HG02981 (cell line): ENCODE results near the gene TMEM232.

Experiments
- ATAC-seq: cut with Tn5 transposase; IDR thresholded peaks from one replicate; pipeline ENCODE4 v1.9.1; 2021; ENCODE audit warnings: mild to moderate bottlenecking, moderate library complexity; ENCODE audit not compliant: unreplicated experiment

Gene TMEM232

GRCh38 chr5:110634475-110634874 is 92.0 kb downstream of the TMEM232 start:
- no peak for ATAC-seq

DNA sequence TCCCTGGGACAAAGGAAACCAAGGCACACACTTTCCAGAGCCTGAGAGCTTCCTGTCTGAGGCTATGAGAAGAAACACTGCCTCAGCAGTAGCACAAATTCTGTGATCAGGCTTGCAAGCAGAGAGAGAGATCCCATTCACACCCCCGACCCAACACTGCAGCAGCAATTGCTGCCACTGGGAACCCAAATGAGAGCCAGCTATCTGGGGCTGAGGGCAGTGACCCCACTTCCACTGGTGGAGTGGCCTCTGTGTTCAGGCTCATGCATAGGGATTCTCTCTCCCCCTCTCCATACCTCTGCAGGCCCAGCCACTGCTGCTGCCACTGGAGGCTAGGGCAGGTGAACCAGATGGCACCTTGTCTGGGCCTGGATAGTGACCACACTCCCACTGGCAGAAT is 95.2 kb downstream of the TMEM232 start:
- ATAC-seq = no peak

DNA sequence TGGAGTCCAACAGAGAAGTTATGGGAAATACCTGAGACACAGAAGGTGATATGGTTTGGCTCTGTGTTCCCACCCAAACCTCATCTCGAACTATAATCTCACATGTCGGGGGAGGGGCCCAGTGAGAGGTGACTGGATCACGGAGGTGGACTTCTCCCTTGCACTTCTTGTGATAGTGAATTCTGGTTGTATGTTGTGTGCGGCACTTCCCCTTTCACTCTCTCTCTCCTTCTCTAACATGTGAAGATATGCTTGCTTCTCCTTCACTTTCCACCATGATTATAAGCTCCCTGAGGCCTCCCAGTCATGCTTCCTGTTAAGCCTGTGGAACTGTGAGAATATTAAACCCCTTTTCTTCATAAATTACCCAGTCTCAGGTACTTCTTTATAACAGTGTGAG is 96.1 kb downstream of the TMEM232 start:
- ATAC-seq = no peak

DNA sequence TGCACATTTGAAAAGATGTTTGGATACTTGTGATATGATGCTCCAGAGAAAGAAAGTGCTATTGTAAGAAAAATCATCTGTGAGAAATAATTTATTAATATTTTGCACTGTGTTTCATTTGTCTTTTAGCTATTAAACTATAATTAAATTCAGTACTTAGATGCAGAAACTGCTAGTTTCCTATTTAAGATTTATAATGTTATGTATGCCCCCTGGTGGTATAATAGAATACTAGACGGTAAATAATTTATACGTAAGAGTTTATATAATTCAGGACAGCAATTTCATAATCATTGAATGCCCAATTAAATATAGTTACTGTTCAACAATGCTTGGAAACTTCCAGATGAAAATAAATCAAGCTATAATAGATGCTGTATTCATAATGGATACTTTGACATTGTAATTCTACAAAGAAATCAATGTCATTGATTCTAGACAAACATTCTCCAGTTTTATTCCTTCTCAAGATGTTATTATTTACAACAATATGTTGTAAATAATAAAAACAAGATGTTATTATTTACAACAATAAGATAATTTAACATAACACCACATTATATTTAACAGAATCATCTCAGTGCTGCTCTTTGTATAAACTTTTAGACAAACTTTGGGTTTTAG is 101.0 kb downstream of the TMEM232 start:
- ATAC-seq = no peak

DNA sequence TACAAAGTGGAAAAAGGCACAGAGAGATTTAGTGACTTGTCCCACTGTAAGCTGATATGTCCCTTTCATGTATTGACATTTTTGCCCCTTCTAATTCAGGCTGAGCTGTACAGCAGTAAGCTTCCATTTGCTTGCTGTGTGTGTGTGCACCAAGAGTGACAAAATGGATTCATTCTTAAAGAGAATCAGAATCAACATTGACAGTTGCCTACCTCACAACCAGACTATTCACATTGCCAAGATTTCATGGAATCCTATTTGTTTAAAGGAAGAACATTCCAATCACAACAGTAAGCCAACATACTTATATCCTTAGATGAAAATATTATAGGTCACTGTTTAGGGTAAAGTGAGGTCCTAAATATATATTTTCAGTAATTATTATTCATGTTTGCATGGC is 102.6 kb downstream of the TMEM232 start:
- no peak for ATAC-seq

DNA sequence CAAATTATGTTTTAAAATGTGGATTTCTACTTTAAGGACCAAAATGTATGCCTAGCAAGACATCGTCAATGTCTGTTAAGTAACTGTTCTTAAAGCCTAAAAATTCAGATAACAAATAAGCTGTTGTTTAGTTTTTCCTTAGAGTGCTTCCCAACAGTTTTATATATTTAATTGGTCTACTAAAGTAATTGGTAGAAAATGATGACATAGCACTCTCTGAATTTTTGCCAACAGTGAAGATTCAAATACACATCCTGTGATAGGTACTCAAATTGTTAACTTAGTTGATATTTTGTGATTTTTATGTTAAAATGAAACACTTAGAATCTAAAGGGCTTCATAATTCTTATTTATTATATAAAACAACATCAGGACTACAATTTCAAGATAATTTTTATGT is 107.5 kb downstream of the TMEM232 start:
- ATAC-seq = no peak

DNA sequence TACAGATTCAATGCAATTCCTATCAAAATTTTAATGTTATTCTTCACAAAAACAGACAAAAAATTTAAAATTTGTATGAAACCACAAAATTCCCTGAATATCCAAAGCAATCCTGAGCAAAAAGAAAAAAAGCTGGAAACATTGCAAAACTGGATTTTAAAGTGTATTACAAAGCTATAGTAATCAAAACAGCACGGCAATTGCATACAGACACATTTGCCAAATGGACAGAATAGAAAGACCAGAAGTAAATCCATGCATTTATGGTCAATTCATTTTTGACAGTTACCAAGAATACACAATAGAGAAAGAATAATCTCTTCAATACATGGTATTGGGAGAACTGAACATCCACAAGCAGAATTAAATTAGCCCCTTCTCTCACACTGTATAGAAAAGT is 110.5 kb downstream of the TMEM232 start:
- no peak for ATAC-seq

DNA sequence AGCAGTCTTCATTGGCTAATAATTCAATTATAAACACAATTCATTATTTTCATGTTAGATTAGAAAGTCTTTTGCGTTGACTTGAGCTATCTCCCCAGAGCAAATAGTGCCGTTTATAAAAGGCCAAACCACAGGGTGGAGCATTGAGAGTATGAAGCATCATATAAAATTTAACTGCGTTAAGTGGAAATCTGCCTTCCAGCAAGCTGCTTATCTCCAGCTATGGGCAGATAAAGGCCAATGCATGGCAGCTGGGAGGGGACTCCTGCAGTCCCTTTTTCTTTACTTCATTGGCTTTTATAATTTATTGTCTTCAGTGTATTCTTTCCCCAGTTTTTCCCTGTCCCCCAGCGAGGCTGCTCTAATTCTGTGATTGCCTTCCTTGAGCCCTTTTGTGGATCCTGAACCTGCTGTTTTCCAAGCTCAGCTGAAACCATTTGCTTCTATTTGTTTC is 113.7 kb downstream of the TMEM232 start:
- ATAC-seq = no peak

DNA sequence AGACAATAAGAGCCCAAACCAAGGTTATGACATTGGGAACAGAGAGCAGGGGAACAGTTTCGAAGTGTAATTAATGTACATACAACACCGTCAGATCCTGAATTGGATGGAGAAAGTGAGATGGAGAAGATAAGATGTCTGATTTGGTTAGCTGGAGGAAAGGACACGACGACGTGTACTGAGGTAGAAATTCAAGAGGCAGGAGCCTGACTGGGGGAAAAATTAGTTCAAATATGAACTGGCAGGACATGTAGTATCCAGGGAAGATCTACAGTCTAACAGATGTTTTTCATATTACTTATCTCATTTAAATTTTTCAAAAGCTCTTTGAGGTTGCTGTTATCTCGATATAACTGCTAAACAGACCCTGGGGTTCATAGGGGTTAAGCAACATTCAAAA is 114.7 kb downstream of the TMEM232 start:
- no peak for ATAC-seq

GRCh38 chr5:110594866-110595265 is 131.6 kb downstream of the TMEM232 start:
- no peak for ATAC-seq

- no peak for ATAC-seq
These were observed 136.3 kb downstream of the TMEM232 start for GRCh38 chr5:110590187-110590586.

DNA sequence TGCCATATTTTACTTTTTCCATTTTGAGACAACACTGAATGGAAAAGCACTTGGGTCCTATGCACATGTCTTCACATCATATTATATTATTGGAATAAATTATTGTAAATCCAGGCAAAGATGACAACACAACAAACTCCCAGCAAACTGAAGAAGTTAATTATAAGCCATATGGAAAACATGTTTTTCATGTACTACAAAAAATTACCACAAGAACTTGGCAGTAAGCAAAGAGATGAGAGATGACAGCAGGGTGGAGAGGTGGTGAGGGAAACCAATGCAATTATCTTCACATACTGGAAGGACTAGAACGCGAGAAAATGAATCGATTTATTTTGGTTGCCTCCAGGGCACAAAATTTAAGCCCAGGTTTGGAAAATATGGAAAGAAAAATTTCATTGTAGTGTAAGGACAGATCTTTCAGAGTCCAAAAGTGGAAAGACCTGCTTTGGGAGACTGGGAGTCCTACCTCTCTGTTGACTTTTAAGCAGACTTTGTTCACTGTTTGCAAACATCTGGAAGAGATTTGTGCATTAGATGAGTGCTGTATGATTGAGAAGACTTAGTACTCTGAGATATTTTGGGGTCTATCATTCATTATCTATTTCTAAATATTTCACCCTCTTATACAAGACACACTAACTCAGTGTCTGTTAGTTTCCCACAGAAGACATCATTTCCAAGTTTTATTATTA is 138.0 kb downstream of the TMEM232 start:
- no peak for ATAC-seq

DNA sequence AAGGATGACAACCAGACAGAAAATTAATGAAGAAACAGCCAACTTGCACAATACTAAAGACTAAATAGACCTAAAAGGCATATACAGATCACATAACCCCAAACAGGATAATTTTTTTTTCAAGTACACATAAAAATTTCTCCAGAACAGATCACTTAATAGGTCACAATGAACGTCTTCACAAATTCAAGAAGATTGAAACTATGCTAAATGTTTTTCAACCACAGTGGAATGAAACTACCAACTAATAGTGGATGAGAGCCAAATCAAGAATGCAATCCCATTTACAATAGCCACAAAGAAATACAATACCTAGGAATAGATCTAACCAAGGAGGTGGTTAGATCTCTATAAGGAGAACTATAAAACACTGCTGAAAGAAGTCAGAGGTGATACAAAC is 145.8 kb downstream of the TMEM232 start:
- no peak for ATAC-seq

DNA sequence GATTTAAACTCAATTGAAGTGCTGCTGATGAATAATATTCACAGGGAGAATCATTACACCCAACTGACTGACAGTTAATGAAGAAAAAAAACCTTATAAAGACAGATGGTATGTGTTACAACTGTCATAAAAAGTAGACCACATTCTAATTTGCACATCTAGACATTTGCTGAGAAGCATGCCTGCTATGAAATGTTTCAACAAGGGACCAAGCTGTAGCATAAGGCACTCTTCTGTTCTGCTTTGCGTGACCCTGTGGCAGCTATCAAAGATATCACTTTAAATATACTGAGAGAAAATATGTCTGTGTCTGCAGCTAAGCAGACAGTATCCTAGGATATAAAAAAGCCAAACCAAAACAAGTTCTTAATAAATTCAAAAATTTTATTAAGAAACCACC is 153.7 kb downstream of the TMEM232 start:
- no peak for ATAC-seq

- no peak for ATAC-seq
These were observed 164.3 kb downstream of the TMEM232 start for GRCh38 chr5:110562191-110562590.

GRCh38 chr5:110561510-110561909 is 165.0 kb downstream of the TMEM232 start:
- ATAC-seq = no peak

- ATAC-seq = no peak
These were observed 177.2 kb downstream of the TMEM232 start for GRCh38 chr5:110549301-110549700.

DNA sequence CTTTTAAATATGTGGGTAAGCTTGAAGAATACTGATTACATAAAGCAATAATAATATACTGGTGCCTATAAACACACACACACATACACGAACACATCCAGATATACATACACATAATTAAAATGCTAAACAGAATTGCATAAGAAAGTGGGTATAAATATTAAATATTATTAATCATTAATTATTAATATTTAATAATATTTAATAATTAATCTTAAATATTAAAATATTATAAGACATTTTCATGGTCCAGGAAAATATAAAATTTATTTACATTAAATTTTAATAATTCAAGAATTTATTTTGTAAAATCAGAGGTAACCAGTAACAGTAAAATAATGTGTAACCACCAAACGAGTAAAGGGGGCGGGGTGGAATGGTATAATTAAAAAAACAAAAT is 178.3 kb downstream of the TMEM232 start:
- no peak for ATAC-seq

DNA sequence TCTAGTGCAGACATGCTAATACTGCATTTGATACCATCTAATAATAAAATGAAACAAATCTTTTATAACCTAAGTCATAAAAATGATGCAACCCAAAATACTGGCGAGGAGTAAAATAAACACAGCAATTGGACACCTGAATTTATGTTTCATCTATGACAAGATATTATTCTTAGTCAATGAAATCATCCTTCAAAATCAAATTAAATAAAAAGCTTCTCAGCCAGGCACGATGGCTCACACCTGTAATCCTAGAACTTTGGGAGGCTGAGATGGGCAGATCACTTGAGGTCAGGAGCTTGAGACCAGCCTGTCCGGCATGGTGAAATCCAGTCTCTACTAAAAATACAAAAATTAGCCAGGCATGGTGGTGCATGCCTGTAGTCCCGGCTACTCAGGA is 179.0 kb downstream of the TMEM232 start:
- ATAC-seq = no peak

GRCh38 chr5:110545716-110546115 is 180.8 kb downstream of the TMEM232 start:
- ATAC-seq = no peak

GRCh38 chr5:110544603-110545002 is 181.9 kb downstream of the TMEM232 start:
- no peak for ATAC-seq

- no peak for ATAC-seq
These were observed 183.5 kb downstream of the TMEM232 start for GRCh38 chr5:110542949-110543348.
